Liver (tissue), 9 donors: ENCODE measurements around the gene STK32C. TPM values are rescaled to one million over a fixed set of nuclear protein-coding genes. Genes with fewer than 3 reads are reported as not detected.
"Not testable (repeated sequence)": the region's sequence is repeated elsewhere in the genome, so short reads cannot be mapped to it uniquely, and the experiment has no call there.

ENCODE experiments used
- DNase-seq: peaks from one replicate; pipeline ENCODE4 v3.0.0-alpha.2; 2017; ENCODE audit warnings: low spot score
- H3K27ac ChIP-seq, 2 donors: one replicate each; pipeline ENCODE4 v1.7.0; 2013; ENCODE audit warnings: inconsistent platforms in 2 of 2, low read length in 2 of 2, control low read depth in 1 of 2, low read depth in 1 of 2, mild to moderate bottlenecking in 1 of 2
- H3K27me3 ChIP-seq, 4 donors: one replicate each; pipeline versions ENCODE4 v1.6.1 to v1.7.0; 2013; ENCODE audit warnings: low read length in 3 of 4, inconsistent platforms in 1 of 4, mild to moderate bottlenecking in 1 of 4, moderate library complexity in 1 of 4; ENCODE audit not compliant: control insufficient read depth in 4 of 4, insufficient read depth in 4 of 4
- H3K36me3 ChIP-seq, 4 donors: one replicate each; pipeline versions ENCODE4 v1.6.1 to v1.7.0; 2013; ENCODE audit warnings: low read length in 3 of 4, mild to moderate bottlenecking in 3 of 4, low read depth in 1 of 4, moderate library complexity in 1 of 4; ENCODE audit not compliant: control insufficient read depth in 4 of 4, insufficient read depth in 3 of 4
- H3K4me1 ChIP-seq, 4 donors: one replicate each; pipeline versions ENCODE4 v1.6.1 to v1.7.0; 2013; ENCODE audit warnings: low read length in 3 of 4, mild to moderate bottlenecking in 3 of 4, moderate library complexity in 1 of 4; ENCODE audit not compliant: control insufficient read depth in 4 of 4, insufficient read depth in 4 of 4
- H3K4me3 ChIP-seq, 3 donors: one replicate each; pipeline versions ENCODE4 v1.6.1 to v1.7.0; 2013; ENCODE audit warnings: low read length in 3 of 3, control low read depth in 1 of 3, low read depth in 1 of 3, mild to moderate bottlenecking in 1 of 3
- H3K9ac ChIP-seq, 2 donors: one replicate each; pipeline ENCODE4 v1.7.0; 2013; ENCODE audit warnings: low read length in 2 of 2, mild to moderate bottlenecking in 2 of 2, moderate library complexity in 2 of 2, control low read depth in 1 of 2, low read depth in 1 of 2
- H3K9me3 ChIP-seq, 4 donors: one replicate each; pipeline versions ENCODE4 v1.6.1 to v1.7.0; 2013; ENCODE audit warnings: low read length in 3 of 4; ENCODE audit not compliant: control insufficient read depth in 4 of 4
- ATF3 ChIP-seq: IDR thresholded peaks from 2 replicates; pipeline ENCODE4 v1.6.1; 2016; ENCODE audit warnings: antibody characterized with exemption
- CTCF ChIP-seq: fragments of 150-350 bp; IDR thresholded peaks from 2 replicates; pipeline ENCODE4 v1.5.1; 2017; ENCODE audit warnings: improper control_type of control experiment, low read depth, low read length; ENCODE audit not compliant: missing input control
- EGR1 ChIP-seq, 2 donors: IDR thresholded peaks; 2 replicates each; pipeline ENCODE4 v1.6.1; 2016 to 2018; ENCODE audit warnings: antibody characterized with exemption in 2 of 2, low read depth in 2 of 2
- FOXA1 ChIP-seq: IDR thresholded peaks from 2 replicates; pipeline ENCODE4 v1.6.1; 2016; ENCODE audit warnings: antibody characterized with exemption
- FOXA2 ChIP-seq: IDR thresholded peaks from 2 replicates; pipeline ENCODE4 v1.6.1; 2016; ENCODE audit warnings: antibody characterized with exemption
- GABPA ChIP-seq, 2 donors: IDR thresholded peaks in 1 of 2; conservative IDR thresholded peaks in 1 of 2; 2 replicates each; pipeline ENCODE4 v1.6.1; 2016; ENCODE audit warnings: antibody characterized with exemption in 2 of 2, mild to moderate bottlenecking in 1 of 2, moderate library complexity in 1 of 2
- HNF4A ChIP-seq, 2 donors: conservative IDR thresholded peaks; 2 replicates each; pipeline ENCODE4 v1.6.1; 2016; ENCODE audit warnings: antibody characterized with exemption in 2 of 2, mild to moderate bottlenecking in 2 of 2
- HNF4G ChIP-seq: IDR thresholded peaks from 2 replicates; pipeline ENCODE4 v1.6.1; 2016; ENCODE audit warnings: antibody characterized with exemption
- JUND ChIP-seq, 2 donors: IDR thresholded peaks; 2 replicates each; pipeline ENCODE4 v1.6.1; 2016; ENCODE audit warnings: antibody characterized with exemption in 2 of 2
- MAX ChIP-seq: IDR thresholded peaks from 2 replicates; pipeline ENCODE4 v1.6.1; 2016; ENCODE audit warnings: antibody characterized with exemption
- RAD21 ChIP-seq, 2 donors: IDR thresholded peaks; 2 replicates each; pipeline ENCODE4 v1.6.1; 2016; ENCODE audit warnings: antibody characterized with exemption in 2 of 2, mild to moderate bottlenecking in 2 of 2
- RXRA ChIP-seq, 2 donors: IDR thresholded peaks; 2 replicates each; pipeline ENCODE4 v1.6.1; 2017 to 2018; ENCODE audit warnings: antibody characterized with exemption in 2 of 2, mild to moderate bottlenecking in 1 of 2
- SP1 ChIP-seq: IDR thresholded peaks from 2 replicates; pipeline ENCODE4 v1.6.1; 2018; ENCODE audit warnings: antibody characterized with exemption, mild to moderate bottlenecking
- TAF1 ChIP-seq: conservative IDR thresholded peaks from 2 replicates; pipeline ENCODE4 v1.6.1; 2016; ENCODE audit warnings: antibody characterized with exemption, mild to moderate bottlenecking
- ZBTB33 ChIP-seq: IDR thresholded peaks from 2 replicates; pipeline ENCODE4 v1.6.1; 2016; ENCODE audit warnings: antibody characterized with exemption
- WGBS: extraction: QIAGEN DNeasy Blood & Tissue Kit; methylation state at CpG from one replicate; pipeline ENCODE4 v1.1.7; 2013; 5-methylcytosine and 5-hydroxymethylcytosine counted together
- polyA plus RNA-seq, 2 donors: library from polyadenylated mRNA; stranded (reverse) in 1 of 2; unstranded in 1 of 2; fragments of 200-250 nt in 1 of 2; fragments of >200 nt in 1 of 2; fragmentation: Nextera tagmentation in 1 of 2; extraction: Ambion mirVana in 1 of 2; gene quantifications; one replicate each; pipeline versions ENCODE4 v1.2.1 to v1.2.3, GENCODE V29; 2013 to 2015
- total RNA-seq, 2 donors: library from RNA; depleted of rRNA; stranded (reverse); fragments of >200 nt; gene quantifications; one replicate each; pipeline ENCODE4 v1.2.3, GENCODE V29; 2014
- TF ChIP-seq, protein P1 (sequence below): IDR thresholded peaks from 2 replicates; pipeline ENCODE4 v1.6.1; 2016; ENCODE audit warnings: antibody characterized with exemption, mild to moderate bottlenecking
- donor health status: healthy.
- donor health status: healthy.
- donor health status: healthy.
- donor health status: healthy.
- donor health status: healthy.

The STK32C gene
- total and polyA plus RNA-seq, 4 donors, result 1.8 to 4.6 (median 2.2) TPM

DNA sequence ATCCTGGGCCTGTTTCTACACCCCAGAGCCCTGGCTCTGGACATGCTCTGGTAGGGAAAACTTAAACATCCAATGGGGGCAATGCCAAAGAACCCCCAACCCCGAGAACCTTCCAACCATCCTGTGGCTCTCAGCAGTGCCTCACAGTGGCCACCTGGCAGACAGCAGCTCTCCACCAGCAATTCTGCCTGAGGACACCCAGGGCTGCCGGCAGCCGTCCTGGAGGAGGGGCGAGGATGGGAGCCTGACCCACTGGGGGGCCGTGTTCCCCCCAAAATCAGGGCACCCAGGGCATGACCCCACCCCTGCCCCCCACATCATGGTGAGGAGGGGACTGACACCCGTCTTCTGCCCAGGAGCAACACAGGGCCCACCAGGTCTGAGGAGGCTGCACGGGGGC lies 88.3 kb downstream of the STK32C start:
- no peaks in the 10 kb centered on the region for H3K4me1 ChIP-seq
- H3K36me3 ChIP-seq, result peaks cover 0 to 2% (median 0%) of the 10 kb centered on the region in 4 donors
- 82% methylated on average over 7 of the region's 7 CpGs for WGBS
- no peak overlapping the region for H3K27ac ChIP-seq
- H3K9me3 ChIP-seq, result peaks cover 0 to 4% (median 2%) of the 10 kb centered on the region in 4 donors
- DNase-seq, result no peak
- no peaks in the 10 kb centered on the region for H3K27me3 ChIP-seq
- no peak overlapping the region for H3K9ac ChIP-seq
- H3K4me3 ChIP-seq, result no peak overlapping the region
- TF ChIP-seq EGR1 (IDR thresholded peaks at IDR 0.05; ENCODE audit: low read depth in 2 of 2) (no peak), TAF1 (no peak), MAX (no peak), JUND (IDR thresholded peaks at IDR 0.05) (no peak), CTCF (no peak), FOXA2 (no peak), HNF4G (no peak), HNF4A (conservative IDR thresholded peaks at IDR 0.05) (no peak), GABPA (IDR thresholded peaks at IDR 0.05 in 1 of 2, conservative IDR thresholded peaks at IDR 0.05 in 1 of 2) (no peak), ATF3 (no peak), RXRA (IDR thresholded peaks at IDR 0.05) (no peak), SP1 (no peak), RAD21 (IDR thresholded peaks at IDR 0.05) (no peak), FOXA1 (no peak), ZBTB33 (no peak)
- TF ChIP-seq, protein P1, sequence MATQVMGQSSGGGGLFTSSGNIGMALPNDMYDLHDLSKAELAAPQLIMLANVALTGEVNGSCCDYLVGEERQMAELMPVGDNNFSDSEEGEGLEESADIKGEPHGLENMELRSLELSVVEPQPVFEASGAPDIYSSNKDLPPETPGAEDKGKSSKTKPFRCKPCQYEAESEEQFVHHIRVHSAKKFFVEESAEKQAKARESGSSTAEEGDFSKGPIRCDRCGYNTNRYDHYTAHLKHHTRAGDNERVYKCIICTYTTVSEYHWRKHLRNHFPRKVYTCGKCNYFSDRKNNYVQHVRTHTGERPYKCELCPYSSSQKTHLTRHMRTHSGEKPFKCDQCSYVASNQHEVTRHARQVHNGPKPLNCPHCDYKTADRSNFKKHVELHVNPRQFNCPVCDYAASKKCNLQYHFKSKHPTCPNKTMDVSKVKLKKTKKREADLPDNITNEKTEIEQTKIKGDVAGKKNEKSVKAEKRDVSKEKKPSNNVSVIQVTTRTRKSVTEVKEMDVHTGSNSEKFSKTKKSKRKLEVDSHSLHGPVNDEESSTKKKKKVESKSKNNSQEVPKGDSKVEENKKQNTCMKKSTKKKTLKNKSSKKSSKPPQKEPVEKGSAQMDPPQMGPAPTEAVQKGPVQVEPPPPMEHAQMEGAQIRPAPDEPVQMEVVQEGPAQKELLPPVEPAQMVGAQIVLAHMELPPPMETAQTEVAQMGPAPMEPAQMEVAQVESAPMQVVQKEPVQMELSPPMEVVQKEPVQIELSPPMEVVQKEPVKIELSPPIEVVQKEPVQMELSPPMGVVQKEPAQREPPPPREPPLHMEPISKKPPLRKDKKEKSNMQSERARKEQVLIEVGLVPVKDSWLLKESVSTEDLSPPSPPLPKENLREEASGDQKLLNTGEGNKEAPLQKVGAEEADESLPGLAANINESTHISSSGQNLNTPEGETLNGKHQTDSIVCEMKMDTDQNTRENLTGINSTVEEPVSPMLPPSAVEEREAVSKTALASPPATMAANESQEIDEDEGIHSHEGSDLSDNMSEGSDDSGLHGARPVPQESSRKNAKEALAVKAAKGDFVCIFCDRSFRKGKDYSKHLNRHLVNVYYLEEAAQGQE, result no peak

DNA sequence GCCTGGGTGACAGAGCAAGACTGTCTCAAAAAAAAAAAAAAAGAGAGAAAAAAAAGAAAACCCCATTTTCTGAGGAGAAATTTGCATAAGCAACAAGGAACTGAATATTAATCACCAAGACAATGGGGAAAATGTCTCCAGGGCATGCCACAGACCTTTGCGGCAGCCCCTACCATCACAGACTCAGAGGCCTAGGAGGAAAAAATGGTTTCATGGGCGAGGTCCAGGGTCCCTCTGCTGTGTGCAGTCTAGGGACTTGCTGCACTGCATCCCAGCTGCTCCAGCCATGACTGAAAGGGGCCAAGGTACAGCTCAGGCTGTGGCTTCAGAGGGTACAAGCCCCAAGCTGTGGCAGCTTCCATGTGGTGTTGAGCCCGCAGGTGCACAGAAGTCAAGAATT lies 91.3 kb downstream of the STK32C start:
- not testable (repeated sequence) for H3K27me3 ChIP-seq, H3K27ac ChIP-seq, H3K9ac ChIP-seq, H3K4me1 ChIP-seq, H3K9me3 ChIP-seq, H3K36me3 ChIP-seq, DNase-seq, H3K4me3 ChIP-seq
- 89% methylated on average over 3 of the region's 3 CpGs for WGBS
